Adrenal gland (tissue), 12 donors: ENCODE measurements around the gene REEP3. TPM values are rescaled to one million over a fixed set of nuclear protein-coding genes. Genes with fewer than 3 reads are reported as not detected.

Experiments
- DNase-seq, 7 donors: peaks; one replicate each; pipeline ENCODE4 v3.0.0-alpha.2; 2019 to 2020
- H3K27ac ChIP-seq, 5 donors: fragments of 200-600 bp; sonication (generic) in 4 of 5; 1 replicate in 3 of 5; 2 replicates in 2 of 5; pipeline versions ENCODE4 v1.5.1 to v1.8.0; 2016 to 2020; ENCODE audit warnings: mild to moderate bottlenecking in 1 of 5
- H3K27me3 ChIP-seq: fragments of 200-600 bp; 2 replicates; pipeline ENCODE4 v1.8.0; 2021
- H3K36me3 ChIP-seq, 2 donors: fragments of 200-600 bp; replicated peaks in 1 of 2; 1 replicate in 1 of 2; 2 replicates in 1 of 2; pipeline versions ENCODE4 v1.5.1 to v1.8.0; 2018 to 2022
- H3K4me1 ChIP-seq, 2 donors: fragments of 200-600 bp; replicated peaks in 1 of 2; 1 replicate in 1 of 2; 2 replicates in 1 of 2; pipeline versions ENCODE4 v1.5.1 to v1.8.0; 2018 to 2021
- H3K4me3 ChIP-seq, 4 donors: fragments of 200-600 bp; sonication (generic) in 3 of 4; one replicate each; pipeline ENCODE4 v1.5.1; 2016 to 2018
- H3K9me3 ChIP-seq, 3 donors: fragments of 200-600 bp; sonication (generic) in 1 of 3; replicated peaks in 1 of 3; 1 replicate in 2 of 3; 2 replicates in 1 of 3; pipeline versions ENCODE4 v1.5.1 to v1.8.0; 2016 to 2021
- CTCF ChIP-seq, 6 experiments: fragments of 450-650 bp in 4 of 6; fragments of 200-600 bp in 2 of 6; sonication (generic) in 1 of 6; IDR thresholded peaks; 1 replicate in 5 of 6; 2 replicates in 1 of 6; pipeline versions ENCODE4 v1.5.1 to v1.8.0; 2016 to 2021; ENCODE audit warnings: antibody characterized with exemption in 6 of 6, mild to moderate bottlenecking in 2 of 6, moderate library complexity in 1 of 6
- POLR2A ChIP-seq, 2 donors: fragments of 450-650 bp; IDR thresholded peaks; one replicate each; pipeline ENCODE4 v1.6.1; 2017; ENCODE audit warnings: antibody characterized with exemption in 2 of 2, mild to moderate bottlenecking in 2 of 2, moderate library complexity in 1 of 2
- WGBS, 4 donors: extraction: QIAGEN DNeasy Blood & Tissue Kit in 2 of 4; methylation state at CpG; one replicate each; pipeline versions ENCODE4 v1.1.5 to v1.1.7; 2013 to 2017; 5-methylcytosine and 5-hydroxymethylcytosine counted together
- intact Hi-C, 2 donors: fragments of 100-400 bp; cut with DNase I; formaldehyde crosslinking; loops; one replicate each; pipeline versions ENCODE4 v1.14.1 to v1.15.0; 2022 to 2023
- polyA plus RNA-seq, 3 donors: library from polyadenylated mRNA; stranded (reverse); fragments of 200-250 nt in 2 of 3; fragments of 350-450 nt in 1 of 3; fragmentation: Illumina TruSeq in 1 of 3; extraction: RNeasy Lipid Tissue Mini Kit (QIAGEN cat#74804) in 1 of 3; gene quantifications; one replicate each; pipeline ENCODE4 v1.2.3, GENCODE V29; 2013 to 2014
- total RNA-seq, 9 donors: library from RNA; depleted of rRNA in 4 of 9; stranded (reverse); fragments of >200 nt in 4 of 9; fragments of 120-200 nt in 1 of 9; fragmentation: NEBNext Ultra II Directional in 1 of 9; extraction: Animal tissue kit (Norgen Biotek cat#: 25700) in 1 of 9; gene quantifications; one replicate each; pipeline versions ENCODE4 v1.1.0 to v1.2.4, GENCODE V29; 2013 to 2023
- donor health status: healthy with polysubstance abuse.
- donor health status: Bipolar disorder and iron deficiency.
- donor health status: DM: yes; HTN: yes; CAD: no.
- donor health status: DM: no; HTN: no; CAD: no.
- donor health status: DM: no; HTN: no; CAD: no.
- donor health status: DM: yes; HTN: yes; CAD: no.

REEP3 gene
- total and polyA plus RNA-seq, 12 donors = 5.1 to 79.8 (median 48.1) TPM

- intact Hi-C loops = no loop called here
- no peaks in the 10 kb centered on the region for H3K36me3 ChIP-seq
- no peaks in the 10 kb centered on the region for H3K9me3 ChIP-seq
- 77 to 94% (median 82%) methylated on average over 3 of the region's 3 CpGs for WGBS, 4 donors
- H3K27me3 ChIP-seq = no peaks in the 10 kb centered on the region
- H3K27ac ChIP-seq = no peak overlapping the region
- H3K4me3 ChIP-seq = no peak overlapping the region
- H3K4me1 ChIP-seq = peaks cover 0 to 16% of the 10 kb centered on the region in 2 donors
- no peak for TF ChIP-seq POLR2A (IDR thresholded peaks at IDR 0.05)
- TF ChIP-seq CTCF (IDR thresholded peaks at IDR 0.05) = no peak
- no peak for DNase-seq
Measured at GRCh38 chr10:63478564-63478963, 42.6 kb upstream of the REEP3 start.

GRCh38 chr10:63480237-63480636, 41.0 kb upstream of the REEP3 start:
- 97 to 99% (median 98%) methylated on average over 5 of the region's 5 CpGs for WGBS, 4 donors
- no peak for DNase-seq

GRCh38 chr10:63481815-63482421, 39.3 kb upstream of the REEP3 start:
- WGBS, 4 donors = 80 to 83% (median 82%) methylated on average over 6 of the region's 6 CpGs
- intact Hi-C loops = no loop called here
- DNase-seq = no peak
- Histone ChIP-seq H3K27ac (no peak overlapping the region), H3K9me3 (no peaks in the 10 kb centered on the region), H3K4me1 (peaks cover 4 to 31% of the 10 kb centered on the region in 2 donors), H3K4me3 (no peak overlapping the region), H3K36me3 (no peaks in the 10 kb centered on the region), H3K27me3 (no peaks in the 10 kb centered on the region)
- no peak for TF ChIP-seq POLR2A (IDR thresholded peaks at IDR 0.05)
- TF ChIP-seq CTCF (IDR thresholded peaks at IDR 0.05) = no peak

More at GRCh38 chr10:63480237-63480636, 41.0 kb upstream of the REEP3 start:
- Histone ChIP-seq H3K4me3 (no peak overlapping the region), H3K4me1 (peaks cover 0 to 16% of the 10 kb centered on the region in 2 donors), H3K36me3 (no peaks in the 10 kb centered on the region), H3K27me3 (no peaks in the 10 kb centered on the region), H3K9me3 (no peaks in the 10 kb centered on the region), H3K27ac (no peak overlapping the region)
- TF ChIP-seq CTCF (IDR thresholded peaks at IDR 0.05) (no peak), POLR2A (IDR thresholded peaks at IDR 0.05) (no peak)
- intact Hi-C loops = no loop called here

GRCh38 chr10:63483983-63484382, 37.2 kb upstream of the REEP3 start:
- TF ChIP-seq POLR2A (IDR thresholded peaks at IDR 0.05) (no peak), CTCF (IDR thresholded peaks at IDR 0.05) (no peak)
- intact Hi-C loops = no loop called here
- H3K9me3 ChIP-seq = no peaks in the 10 kb centered on the region
- no peaks in the 10 kb centered on the region for H3K27me3 ChIP-seq
- no peak overlapping the region for H3K27ac ChIP-seq
- WGBS, 4 donors = 96 to 100% (median 97%) methylated on average over 1 of the region's 1 CpG
- no peak overlapping the region for H3K4me3 ChIP-seq
- peaks cover 5 to 36% of the 10 kb centered on the region in 2 donors for H3K4me1 ChIP-seq
- no peak for DNase-seq
- H3K36me3 ChIP-seq = no peaks in the 10 kb centered on the region
